ENCODE measurements around the gene LRIG3.

LRIG3 gene

DNA sequence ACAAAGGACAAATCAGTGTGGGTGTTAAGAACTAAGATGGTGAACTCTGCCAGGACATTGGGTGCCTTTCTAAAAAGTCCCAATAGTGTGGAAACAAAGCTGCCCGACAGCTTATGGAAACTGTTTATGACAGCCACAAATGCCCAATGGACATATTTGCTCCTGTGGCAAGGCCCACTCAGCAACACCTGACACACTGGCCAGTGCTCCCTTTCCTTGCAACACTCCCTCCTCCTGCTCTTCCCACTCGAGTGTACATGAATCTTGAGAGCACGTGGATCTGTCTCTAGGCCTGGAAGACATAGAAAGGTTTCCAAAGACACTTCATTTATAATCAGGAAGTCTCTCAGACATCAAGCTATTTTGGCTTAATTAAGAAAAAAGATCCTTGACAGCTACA lies 14.2 kb upstream of the LRIG3 start:
- intact Hi-C loops (cut with DNase I) = no loop called here
- DNase-seq = no peak

DNA sequence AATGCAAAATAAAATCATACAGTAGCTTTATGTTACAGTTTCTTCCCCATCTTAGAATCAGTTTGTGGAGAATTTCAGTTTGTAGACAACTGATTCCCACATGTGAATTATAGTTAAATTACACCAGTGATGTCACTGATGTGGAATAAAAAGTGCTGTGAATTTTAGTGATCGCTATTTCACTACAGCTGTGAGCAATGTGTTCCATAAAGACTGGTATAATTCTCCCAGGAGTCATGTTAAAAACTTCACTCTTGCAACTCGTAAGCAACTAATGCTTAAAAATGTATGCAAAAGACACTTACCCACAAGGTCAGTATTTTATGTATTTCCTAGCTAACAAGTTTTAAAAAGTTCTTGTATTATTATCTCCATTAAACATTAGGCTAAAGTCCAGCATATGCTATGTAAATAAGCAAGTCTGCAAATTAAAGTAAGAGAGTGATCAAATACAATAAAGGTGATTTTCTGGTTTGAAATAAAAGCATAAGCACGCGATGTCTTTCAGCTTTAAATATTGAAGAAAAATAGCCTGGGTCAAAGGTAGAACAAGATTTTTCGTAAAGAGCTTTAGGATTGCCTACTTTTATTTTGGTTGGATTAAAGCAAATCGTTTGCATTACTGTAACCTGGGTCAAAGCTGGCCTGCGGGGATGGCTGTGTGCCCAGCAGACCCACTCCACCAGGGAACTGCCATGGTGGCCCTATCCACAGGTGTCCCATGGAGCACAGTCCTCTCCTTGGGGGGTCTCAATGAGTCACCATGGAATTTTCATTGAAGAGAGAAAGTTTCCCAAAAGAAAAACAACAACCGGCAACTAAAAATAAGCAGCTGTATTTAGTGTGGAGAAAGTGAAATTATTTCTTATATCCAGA lies 12.7 kb upstream of the LRIG3 start:
- intact Hi-C loops (cut with DNase I) = no loop called here
- no peak for DNase-seq

DNA sequence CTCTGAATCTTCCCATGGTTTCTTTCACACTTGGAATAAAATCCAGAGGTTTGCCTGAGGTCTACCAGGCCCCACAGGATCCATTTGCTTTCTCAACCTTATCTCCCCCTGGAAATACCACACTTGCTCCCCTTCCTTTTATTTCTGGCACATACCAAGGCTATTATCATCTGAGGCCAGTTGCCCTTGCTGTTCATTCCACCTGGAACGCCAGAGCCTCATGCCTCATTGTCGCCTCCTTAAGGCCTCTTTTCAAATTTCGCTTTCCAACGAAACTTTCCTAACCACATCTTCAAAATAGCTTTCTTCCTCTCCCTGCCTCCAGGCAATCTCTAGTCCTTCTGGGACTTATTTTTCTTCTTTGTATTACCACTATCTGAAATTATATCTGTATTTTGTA lies 11.2 kb upstream of the LRIG3 start:
- intact Hi-C loops (cut with DNase I) = no loop called here

DNA sequence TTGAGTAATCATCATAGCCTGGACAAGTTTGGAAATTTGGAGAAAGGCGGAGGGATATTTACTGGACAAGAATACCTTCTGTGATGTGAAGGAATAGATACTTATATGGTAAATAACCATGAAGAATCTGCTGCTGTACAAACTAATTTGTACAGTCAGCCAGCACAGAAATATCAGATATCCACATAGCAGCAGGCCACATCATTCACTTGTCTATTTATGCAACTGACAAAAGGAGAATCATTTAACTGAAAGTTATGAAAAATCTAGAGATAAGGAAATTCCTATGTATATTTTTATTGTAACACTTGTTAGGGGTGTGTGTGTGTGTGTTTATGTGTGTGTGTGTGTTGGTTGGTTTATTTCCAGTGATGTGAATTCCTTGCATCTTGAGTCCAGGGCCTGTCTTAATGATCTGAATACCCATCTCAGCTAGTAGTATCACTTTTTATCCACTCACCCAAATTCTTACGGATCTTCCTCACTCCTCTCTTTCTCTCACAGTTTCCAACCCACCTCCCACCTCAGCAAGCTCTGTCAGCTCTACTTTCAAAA lies 10.5 kb upstream of the LRIG3 start:
- DNase-seq = no peak
- intact Hi-C loops (cut with DNase I) = no loop called here

More for the DNA sequence above, 11.2 kb upstream of the LRIG3 start:
- DNase-seq = no peak

DNA sequence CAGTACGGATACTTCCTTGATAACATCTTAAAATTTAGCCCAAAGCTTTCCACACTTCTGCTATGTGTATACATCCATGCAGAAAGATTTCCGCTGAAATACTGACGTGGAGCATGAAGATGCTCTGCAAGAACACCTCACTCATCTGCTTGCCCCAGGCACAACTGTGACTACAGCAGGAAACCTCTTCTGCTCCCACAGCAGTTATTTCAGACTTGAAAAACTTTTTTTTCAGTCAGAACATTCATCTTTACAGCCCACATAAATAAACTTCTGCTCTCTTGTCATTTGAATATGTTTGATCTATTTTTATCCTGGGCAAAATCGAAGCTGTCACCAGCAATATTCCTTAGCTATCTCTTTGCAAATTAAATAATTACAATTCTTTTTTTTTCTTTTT lies 6.8 kb upstream of the LRIG3 start:
- DNase-seq = no peak
- intact Hi-C loops (cut with DNase I) = no loop called here

DNA sequence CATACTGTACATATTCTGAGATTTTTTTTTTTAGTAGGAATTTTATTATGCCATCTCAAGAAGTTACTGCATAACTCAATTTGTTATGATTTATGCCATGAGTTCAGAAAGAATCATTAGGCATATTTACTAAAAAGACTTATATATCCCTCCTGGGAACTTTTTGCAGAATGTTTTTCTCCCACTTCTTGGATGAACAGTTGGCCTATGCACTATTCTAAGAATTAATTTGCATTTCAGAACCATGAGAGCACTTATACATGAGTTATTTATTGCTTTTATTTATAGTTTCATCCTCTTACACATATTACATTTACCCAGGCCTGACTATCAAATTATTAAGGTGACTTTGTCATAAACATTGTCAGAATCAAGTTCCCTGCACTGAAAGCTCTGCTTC lies 6.3 kb upstream of the LRIG3 start:
- DNase-seq = no peak
- intact Hi-C loops (cut with DNase I) = no loop called here

DNA sequence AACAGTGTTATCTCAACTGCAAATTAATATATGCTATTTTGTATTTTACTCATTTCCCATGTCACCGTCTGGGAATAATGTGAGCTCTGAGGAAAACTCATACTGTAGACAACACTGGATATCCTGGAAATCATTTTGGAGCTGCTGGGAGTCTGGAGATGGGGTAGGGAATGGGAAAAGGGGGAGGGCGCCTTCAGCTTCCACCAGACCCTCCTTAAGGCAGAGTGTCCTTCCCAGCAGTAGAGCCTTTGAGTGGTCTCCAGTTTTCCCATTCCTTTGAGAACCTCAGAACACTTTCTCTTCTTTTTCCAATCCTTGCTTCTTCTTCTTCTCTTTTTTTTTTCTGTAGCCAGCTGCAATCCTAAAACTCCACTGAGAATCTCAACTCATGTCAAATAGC lies 5.4 kb upstream of the LRIG3 start:
- DNase-seq = no peak
- intact Hi-C loops (cut with DNase I) = no loop called here

DNA sequence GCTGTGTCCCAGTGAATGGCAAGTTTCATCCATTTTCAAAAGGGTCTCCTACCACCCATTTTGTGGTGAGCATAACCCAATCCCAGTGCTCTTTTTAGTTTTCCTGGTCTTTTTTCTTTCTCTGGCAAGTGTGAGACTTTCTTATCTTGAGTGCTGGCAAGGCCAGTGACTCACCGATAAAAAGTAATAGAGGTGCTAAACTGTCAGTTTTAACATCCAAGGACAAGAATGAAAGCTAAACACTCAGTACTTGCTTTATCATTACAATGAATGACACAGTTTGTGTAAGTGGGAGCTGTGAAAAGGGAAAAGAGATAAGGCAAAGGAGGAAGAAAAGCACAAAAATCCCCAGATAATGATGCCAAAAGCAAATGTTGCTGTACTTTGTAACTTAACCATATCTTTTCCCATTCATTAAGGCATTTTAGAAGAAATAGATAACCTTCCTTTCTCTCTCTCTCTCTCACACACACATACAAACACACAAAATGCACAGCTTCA lies 4.9 kb upstream of the LRIG3 start:
- DNase-seq = no peak
- intact Hi-C loops (cut with DNase I) = no loop called here

DNA sequence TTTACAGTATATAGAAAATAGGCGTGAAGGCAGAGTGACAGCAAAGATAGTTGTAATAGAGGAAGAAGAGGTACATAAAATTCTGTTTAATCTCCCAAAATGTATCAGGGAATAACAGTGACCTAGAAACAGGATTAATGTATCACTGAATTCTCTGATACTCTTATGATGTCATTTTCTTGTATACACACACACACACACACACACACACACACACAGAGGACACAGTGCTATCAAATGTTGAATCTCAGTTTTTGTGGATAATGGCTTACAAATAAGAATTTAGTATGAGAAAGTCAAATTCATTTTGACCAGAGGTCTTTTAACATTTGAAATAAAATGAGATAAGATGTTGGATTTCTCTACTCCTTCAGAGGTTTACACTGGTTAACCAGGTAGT lies 4.3 kb upstream of the LRIG3 start:
- no peak for DNase-seq
- intact Hi-C loops (cut with DNase I) = no loop called here

DNA sequence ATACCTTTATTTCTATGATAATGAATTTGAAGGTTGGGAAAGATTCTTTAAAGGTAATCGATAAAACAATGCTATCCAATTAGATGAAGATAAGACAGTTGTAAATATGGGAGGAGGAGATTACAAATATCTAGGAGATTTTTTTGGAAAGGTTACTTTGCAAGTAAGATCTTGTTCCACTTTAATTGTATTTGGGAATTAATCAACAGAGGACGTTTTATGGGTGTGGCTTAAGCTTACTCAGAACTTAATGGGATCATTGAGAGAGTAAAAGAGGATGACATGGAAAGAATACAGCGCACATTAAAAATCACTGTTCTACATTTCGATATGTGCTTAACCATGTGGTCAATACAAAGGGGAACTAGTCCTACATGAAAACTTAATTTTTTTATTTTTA lies 3.5 kb upstream of the LRIG3 start:
- intact Hi-C loops (cut with DNase I) = no loop called here
- no peak for DNase-seq

DNA sequence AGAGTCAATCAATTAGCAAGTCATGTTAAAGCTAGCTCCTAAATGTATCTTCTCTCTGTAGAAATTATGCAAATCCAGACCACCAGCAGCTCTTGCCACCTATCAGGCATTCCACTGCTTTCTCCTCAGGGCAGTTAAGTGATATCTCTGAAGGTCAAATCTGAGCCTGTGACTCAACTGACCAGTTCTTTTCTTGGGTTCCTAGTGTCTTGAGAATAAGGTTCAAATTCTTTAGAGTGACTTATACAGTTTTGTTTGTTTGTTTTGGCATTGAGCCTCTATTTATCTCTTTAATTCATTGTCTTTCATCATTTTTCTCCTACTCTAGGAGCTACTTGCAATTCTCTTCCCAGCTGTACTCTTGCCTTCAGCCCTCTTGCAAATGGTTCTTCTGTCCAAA lies 2.5 kb upstream of the LRIG3 start:
- intact Hi-C loops (cut with DNase I) = no loop called here
- no peak for DNase-seq

DNA sequence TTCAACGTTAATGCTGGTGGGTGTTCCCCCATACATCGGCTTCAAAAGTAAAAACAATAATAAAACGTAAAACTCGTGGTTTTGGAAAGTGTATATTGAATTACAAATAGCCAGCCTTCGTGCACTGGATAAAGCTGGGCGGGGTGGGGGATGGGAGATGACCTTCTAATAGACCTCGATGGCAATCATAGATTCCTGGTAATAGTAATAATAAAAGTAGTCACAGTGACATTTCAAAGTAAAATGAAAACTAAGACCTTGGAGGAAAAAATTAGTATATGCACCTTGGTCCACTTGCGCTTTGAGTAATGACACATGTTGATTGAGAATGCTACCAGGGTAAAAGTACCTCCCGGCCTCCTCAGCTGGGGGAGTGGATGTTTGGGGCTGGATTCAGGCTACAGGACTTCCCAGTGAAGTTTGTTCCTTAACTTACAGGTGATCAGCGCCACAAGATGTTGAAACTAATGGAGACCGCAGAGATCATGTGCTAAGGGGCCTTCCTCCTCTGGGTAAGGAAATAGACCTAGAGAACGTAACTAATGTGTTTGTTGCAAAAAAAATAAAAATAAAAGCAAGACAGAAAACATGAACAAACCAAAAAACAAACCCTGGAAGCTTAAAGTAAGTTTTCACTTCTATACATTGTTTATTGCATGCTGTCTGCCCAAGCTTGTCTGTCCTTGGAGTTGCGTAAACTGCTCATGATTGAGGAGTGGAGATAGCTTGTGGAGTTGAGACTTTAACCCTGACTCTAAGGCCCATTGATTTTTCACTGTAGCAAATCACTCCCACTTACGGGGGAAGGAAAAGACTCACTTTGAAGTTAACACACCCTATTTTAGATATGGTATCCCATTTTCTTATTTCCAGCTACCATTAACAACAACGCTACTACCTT lies 907 bp upstream of the LRIG3 start:
- intact Hi-C loops (cut with DNase I) = no loop called here
- DNase-seq = no peak

DNA sequence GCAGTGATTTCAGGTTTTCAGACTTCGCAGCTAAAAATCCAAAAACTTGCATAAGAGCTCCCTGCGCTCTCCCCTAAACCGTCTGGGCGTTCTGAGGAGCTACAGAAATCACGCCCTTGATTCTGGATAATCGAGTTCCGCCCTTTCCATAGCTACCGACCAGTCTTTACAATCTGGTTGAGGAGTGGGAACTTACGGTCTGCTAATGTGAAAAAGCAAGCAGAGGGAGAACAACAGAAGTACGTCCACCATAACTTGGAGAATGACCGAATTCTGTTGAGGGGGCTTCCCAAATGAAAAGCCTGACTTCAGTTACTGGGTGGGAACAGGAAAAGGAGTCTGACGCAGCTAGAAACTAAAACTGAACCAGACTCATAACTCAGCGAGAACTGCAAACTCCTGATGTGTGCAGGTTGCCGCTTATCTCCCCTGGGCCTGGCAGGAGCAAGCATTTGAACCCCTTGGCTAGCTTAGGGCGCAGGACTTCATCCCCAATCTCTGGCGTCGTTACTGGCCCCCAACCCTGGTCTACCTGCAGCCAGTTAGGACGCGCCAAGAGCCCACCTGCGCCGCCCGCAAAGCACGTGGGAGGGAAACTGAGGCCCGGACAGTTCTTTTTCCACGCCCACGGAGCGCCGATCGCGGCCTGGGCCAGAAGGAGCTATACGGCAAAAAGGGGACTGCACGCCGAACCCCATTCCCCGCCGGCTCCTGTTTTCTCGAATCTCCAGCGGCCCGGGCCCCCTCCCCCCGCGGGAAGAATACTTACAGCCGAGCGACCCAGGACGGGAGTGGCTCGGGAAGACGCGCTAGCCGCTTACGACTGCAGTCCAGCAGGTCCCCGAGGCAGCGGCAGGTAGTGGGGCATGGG lies 838 bp downstream of the LRIG3 start:
- DNase-seq = peak in 4 of 10 donors; percentile 10 to 78 (median 20)
- intact Hi-C loops (cut with DNase I) = no loop called here

DNA sequence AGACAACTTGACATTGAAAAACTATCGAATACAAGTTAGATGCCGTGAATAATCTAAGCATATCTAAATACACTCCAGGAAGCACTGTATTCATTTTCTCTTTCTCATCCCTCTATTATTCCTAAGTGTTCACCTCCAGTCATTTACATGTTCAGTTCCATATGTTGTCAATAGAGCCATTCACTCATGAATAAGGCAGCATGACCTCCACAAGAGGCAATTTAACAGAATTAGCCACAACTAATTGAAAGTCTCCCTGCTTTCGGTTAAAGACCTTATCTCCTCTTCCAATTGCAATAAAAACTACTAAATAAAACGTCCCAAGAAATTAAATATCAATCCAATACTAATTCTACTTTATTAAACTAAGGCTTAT lies 1.8 kb downstream of the LRIG3 start:
- intact Hi-C loops (cut with DNase I) = no loop called here
- DNase-seq = no peak

DNA sequence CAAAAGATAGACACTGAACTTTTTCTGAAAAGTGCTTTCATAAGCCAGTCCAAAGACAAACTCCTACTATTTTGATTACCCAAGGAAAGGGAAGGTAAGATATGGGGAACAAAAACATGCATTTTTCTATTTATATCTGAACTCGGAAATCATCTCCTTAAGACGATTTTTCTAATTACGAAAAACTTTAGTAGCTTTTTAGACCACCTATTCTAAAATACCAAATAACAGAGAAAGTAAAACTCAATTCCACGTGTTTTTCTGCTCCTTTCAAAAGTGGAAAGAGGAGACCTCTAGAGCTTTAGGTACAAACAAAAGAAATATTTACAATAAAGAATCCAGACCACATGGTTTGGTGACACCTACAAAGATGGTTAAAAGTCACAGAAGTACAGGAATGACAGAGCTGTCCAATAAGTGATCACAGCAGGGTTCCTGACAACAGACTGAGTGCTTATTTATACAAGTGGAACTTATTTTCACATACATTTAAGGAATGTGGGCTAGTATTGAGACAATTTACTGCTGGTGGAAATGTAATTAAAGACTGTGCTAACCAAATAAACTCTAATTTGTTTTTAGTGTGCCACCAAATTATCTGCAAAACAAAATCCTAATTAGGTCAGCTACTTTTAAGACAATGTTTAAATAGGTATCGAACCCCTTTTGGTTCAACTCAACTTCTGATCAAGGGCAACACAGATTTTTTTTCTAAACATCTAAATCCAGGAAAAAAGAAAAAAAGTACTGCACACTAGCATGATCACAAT lies 2.4 kb downstream of the LRIG3 start:
- DNase-seq = no peak
- intact Hi-C loops (cut with DNase I) = no loop called here

DNA sequence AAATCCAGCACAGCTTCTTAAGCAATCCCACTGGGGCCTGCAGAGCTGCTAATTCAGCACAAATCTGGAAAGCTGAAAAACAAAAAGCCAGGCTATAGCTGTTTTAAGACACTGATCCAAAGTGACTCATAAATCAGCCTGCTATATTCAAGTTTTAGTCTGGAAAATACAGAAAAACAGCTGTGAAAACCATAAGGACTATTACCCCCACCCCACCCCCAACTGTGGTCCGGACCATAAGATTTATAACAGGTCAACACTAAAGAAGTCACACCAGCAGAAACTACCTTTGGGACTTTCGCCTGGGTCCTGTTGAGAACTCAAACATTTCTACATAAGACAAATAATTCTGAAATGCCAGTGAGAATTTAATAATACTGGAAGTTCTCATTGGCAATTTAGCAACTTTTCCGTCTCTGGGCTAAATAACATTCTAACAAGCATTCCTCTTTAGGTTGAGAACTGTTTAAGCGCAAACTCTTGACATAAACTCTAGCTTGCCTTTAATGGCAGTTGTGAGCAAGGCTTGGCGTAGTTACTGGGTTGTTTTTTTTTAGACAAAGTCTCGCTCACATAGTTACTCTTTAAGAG lies 3.3 kb downstream of the LRIG3 start:
- DNase-seq = no peak
- intact Hi-C loops (cut with DNase I) = no loop called here

DNA sequence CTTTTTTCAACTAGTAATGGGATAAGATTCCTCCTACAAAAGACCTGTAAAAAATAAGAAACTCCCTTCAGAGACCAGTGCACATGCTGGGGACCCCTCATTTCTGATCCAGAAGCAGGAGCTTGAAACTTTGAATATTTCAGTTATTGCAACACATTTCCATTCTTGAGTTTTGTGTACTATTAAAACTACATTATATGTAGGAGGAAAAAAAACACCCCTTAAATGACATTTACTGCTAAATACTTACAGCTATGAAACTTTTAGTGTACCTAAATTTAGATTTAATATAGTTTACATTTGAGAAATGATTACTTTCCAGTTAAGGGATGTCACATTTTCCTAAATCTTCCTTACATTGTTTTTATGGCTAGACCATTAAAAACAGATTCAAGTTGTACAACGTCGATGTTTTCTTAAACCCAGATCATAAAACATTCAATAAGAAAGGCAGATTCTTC lies 4.1 kb downstream of the LRIG3 start:
- no peak for DNase-seq
- intact Hi-C loops (cut with DNase I) = no loop called here

DNA sequence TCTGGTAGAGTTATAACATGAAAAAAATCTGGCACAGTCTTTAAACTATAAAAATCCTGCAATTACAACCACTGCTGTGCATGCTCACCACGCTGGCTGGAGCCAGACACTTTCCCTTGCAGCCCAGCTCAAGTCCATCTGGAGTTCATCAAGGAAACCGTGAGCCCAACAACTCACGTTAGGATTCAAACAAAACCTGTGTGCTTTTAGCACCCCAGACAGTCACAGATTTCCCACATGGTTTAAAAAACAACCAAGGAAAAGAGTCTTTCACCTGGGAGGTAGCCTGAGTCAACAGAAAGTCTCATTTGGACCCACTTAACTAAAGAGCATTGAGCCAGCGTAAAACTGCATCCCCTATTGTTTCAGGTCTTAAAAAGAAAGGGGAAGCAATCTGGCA lies 4.7 kb downstream of the LRIG3 start:
- intact Hi-C loops (cut with DNase I) = no loop called here
- DNase-seq = peak in 5 of 10 donors; percentile 31 to 88 (median 75)

DNA sequence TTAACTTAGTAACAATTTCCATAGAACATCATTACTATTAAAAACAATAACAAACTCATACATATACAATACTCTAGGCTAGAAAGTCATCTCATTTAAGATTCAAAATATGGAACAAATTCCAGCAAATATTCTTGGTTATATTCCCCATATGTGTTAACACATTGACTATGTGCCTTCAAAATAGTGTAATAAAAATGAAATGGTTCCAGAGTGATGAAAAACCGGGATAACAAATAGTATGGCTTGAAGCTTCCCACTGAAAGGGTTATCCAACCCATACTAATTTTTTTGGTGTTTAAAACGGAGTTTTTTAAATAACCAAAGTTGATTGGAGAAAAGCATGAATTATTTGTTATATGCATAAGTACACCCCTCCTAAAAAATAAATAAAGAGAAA lies 5.3 kb downstream of the LRIG3 start:
- intact Hi-C loops (cut with DNase I) = no loop called here
- DNase-seq = no peak

Measured in posterior cingulate gyrus (tissue), 11 donors.